A172 (cell line): ENCODE measurements around the gene GRID1. TPM values are rescaled to one million over a fixed set of nuclear protein-coding genes. Genes with fewer than 3 reads are reported as not detected.
A peak's percentile ranks its signal among the peaks of the same experiment; 100 is the strongest.

Experiments
- DNase-seq: peaks from one replicate; pipeline ENCODE4 v3.0.0-alpha.2; 2015; ENCODE audit warnings: low spot score
- total RNA-seq: library from RNA; depleted of rRNA; stranded (reverse); fragments of >200 nt; shearing (Covaris generic); gene quantifications from 2 replicates; pipeline ENCODE4 v1.2.3, GENCODE V29; 2014

GRID1 gene
- total RNA-seq, 1 experiment from 2014 or later = 4.9 TPM

- DNase-seq = no peak
Observed at GRCh38 chr10:85831422-85831821, 535.2 kb downstream of the GRID1 start.

GRCh38 chr10:85826377-85826776 lies 540.2 kb downstream of the GRID1 start:
- no peak for DNase-seq

DNA sequence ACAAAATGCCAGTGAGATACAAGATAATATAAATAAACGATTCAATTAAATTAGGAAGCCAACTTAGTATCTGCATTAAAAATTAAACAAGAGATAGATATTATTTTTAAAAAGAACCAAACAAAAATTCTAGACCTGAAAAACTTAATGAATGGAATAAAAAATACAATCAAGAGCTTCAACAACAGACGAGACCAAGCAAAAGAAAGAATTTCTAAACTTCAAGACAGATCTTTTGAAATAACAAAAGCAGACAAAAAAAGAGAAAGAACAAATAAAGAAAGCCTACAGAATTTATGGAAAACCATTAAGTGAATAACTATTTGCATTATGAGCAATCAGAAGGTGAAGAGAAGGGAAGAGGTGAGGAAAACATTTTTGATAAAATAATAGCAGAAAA lies 555.2 kb downstream of the GRID1 start:
- DNase-seq = no peak

GRCh38 chr10:85810674-85811073 lies 555.9 kb downstream of the GRID1 start:
- no peak for DNase-seq

DNA sequence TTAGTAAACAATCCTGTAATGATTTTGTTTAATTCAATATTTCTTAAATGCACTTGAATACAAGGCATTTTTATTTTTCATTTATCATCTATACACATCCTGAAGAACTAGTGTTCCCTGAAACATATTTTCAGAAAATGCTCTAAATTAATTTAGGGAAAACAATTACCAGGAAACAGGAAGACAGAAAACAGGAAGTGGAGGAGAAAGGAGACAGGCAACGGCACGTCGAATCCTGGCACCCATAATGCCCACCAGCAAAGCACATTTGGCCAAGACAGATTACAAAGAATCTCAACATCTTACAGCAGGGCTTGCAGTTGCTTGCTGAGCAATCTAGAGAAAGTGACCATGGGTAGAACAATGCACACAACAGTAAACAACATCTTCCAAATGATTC lies 571.1 kb downstream of the GRID1 start:
- DNase-seq = no peak

- DNase-seq = no peak
Observed at GRCh38 chr10:85794553-85794952, 572.0 kb downstream of the GRID1 start.

DNA sequence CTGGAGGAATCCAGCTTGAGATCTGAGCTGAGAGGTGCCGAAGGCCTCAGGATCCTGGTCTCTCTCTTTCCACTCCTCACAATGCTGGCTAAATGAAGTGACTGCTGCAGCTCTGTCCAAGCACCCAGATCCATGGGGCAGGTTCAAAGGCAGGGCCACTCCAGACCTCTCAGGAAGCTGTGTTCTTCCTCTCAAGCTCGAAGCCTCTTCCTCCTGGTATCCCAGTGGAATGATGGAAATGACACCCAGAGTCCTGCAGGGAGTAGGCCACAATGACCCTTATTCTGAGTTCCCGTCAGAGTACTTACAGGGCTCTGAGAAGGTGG lies 574.1 kb downstream of the GRID1 start:
- no peak for DNase-seq

GRCh38 chr10:85791818-85792532 lies 574.6 kb downstream of the GRID1 start:
- DNase-seq = peak; percentile 17

DNA sequence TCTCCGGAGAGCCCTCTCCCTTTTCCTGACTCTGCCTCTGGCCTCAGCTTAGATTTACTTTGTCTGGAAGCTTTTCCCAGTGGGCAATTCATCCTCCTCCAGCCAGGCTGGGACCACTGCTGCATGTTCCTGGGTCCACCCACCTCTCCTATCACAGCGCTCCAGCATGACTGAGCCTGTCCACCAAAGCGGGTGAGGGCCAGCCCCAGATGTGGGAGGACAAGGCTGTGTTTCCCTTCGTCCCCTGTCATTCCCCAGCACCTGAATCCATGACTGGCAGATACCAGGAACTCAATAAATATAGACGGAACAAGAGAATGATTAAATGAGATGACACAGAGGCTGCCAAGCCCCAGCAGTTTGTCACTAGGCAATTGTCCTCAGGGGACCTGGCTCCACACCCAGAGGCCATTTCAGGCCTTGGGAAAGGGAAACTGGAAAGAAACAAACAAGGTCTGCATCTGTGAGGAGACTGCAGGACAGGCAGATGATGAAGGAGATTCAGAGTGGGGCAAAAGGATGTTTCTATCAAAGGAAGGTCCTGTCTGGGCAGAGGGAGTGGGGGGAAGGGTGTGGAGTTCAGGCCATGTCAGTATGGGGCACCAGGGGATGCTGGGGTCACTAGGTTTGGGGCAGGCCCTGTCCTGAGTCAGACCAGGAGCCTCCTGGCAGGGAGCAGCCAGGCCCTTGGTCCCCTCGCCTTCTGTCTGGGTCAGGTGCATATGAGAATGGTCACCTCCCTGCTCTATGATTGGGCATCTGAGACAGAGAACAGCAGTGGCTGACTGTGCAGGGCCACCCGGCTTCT lies 576.4 kb downstream of the GRID1 start:
- no peak for DNase-seq

GRCh38 chr10:85789125-85789524 lies 577.5 kb downstream of the GRID1 start:
- DNase-seq = no peak

DNA sequence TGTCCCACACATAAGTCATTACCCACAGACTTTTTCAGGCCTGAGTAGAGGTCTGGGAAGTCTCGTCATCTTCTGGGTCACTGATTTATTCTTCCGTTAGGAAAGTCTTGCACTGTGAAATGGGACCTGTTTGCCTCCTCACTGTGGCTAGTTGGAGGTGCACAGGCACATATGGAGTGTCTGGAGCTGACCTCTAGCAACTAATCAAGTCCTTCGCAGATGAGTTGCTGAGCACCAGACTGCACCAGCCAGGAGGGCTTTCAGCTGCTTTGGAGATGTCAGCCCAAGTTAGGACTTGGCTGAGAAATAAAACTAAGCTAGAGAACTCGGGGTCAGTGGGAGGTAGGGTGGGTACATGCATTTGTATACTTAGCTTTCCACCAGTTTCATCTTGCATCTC lies 578.0 kb downstream of the GRID1 start:
- no peak for DNase-seq

GRCh38 chr10:85787881-85788280 lies 578.7 kb downstream of the GRID1 start:
- no peak for DNase-seq

GRCh38 chr10:85787393-85787792 lies 579.2 kb downstream of the GRID1 start:
- no peak for DNase-seq

DNA sequence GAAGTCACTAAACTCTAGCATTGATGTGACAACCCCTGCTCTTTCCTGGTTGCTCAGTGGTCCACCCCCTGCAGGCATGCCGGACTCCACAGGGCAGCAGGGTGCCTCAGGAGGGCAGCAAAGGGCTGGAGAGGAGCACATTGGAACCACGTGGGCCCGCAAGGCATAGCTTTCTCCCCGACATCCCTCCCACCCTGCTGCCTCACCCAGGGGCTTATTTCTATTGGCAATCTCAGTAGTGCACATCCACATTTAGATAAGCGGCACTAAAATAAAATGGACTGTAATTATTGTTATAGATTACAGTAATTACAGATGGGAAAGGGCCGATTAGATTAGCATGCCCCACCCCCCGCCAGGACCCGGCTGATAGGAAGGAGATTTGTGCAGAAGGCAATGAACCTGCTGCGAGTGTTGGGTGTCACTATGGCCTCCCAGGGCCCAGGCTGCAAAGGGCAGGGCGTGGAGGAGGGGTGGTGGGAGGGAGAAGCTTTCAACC lies 580.1 kb downstream of the GRID1 start:
- DNase-seq = no peak

GRCh38 chr10:85784792-85785191 lies 581.8 kb downstream of the GRID1 start:
- DNase-seq = no peak

- DNase-seq = peak; percentile 58
Observed at GRCh38 chr10:85781404-85781803, 585.2 kb downstream of the GRID1 start.

DNA sequence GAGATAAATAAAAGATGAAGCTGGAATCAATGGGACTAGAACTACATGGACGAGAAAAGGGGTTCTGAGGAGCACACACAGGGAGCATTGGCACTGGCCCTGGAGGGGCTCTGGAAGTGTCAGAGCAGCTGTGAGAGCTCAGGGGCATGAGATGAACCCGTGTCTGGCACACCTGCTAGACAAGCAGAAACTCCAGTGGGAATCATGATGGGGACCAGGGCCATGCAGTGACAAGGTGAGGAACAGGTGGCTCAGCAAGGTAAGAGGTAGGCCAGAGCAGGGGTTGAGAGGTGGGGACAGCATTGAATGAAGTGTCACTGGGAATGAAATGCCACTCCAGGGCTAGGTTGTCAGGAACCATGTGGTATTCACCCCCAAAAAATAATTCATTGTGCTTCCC lies 588.5 kb downstream of the GRID1 start:
- no peak for DNase-seq

- DNase-seq = no peak
Observed at GRCh38 chr10:85767891-85768290, 598.7 kb downstream of the GRID1 start.

GRCh38 chr10:85764108-85764507 lies 602.5 kb downstream of the GRID1 start:
- no peak for DNase-seq

DNA sequence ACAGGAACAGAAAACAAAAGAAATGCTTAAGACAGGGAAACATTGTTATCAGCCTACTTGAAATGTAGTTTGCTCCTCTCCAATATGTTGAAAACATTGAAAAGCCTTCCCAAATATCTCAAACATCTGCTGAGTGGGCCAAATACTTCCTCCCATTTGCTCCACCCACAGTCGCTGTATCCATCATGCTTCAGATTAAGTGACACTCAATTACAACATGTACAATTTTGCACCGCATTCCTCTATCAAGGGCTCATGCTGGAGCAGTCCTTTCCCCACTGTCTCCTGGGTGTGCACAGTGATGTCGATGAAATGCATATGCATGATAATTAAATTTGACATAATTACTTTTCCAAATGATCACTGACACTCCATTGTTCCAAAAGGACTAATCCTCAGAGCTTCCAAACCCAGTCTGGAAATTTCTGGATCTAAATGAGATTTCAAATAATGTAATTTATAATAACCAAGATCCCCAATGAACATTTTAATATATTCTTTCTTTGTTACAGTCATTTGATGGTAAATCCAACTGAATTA lies 604.6 kb downstream of the GRID1 start:
- no peak for DNase-seq

- DNase-seq = no peak
Observed at GRCh38 chr10:85741626-85742300, 624.8 kb downstream of the GRID1 start.

DNA sequence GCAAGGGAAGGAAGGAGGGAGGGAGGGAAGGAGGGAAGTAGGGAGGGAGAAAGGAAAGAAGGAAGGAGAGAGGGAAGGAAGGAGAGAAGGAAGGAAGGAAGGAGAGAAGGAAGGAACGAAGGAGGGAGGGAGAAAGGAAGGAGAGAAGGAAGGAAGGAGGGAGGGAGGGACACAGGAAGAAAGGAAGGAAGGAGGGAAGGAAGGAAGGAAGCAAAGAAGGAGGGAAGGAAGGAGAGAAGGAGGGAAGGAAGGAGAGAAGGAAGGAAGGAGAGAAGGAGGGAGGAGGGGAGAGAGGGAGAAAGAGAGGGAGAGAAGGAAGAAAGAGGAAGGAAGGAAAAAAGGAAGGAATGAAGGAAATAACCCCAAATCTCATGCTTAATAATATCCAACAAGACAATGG lies 630.6 kb downstream of the GRID1 start:
- DNase-seq = no peak
